H9 (cell line): ENCODE data around the gene TEX52. TPM values are rescaled to one million over a fixed set of nuclear protein-coding genes. Genes with fewer than 3 reads are reported as not detected.

ENCODE experiments used
- DNase-seq: peaks from one replicate; pipeline ENCODE4 v3.0.0-alpha.2; 2017
- H2AFZ ChIP-seq: one replicate; pipeline ENCODE4 v1.6.1; 2013; ENCODE audit warnings: mild to moderate bottlenecking, low read length, control low read depth, moderate library complexity
- H2AK5ac ChIP-seq: 2 replicates; pipeline ENCODE4 v1.6.1; 2013; ENCODE audit warnings: low read length, control low read depth, mixed read lengths; ENCODE audit not compliant: insufficient read length
- H2BK120ac ChIP-seq: one replicate; pipeline ENCODE4 v1.6.1; 2013; ENCODE audit warnings: low read depth, mild to moderate bottlenecking, low read length, control low read depth, inconsistent platforms; ENCODE audit not compliant: poor library complexity, severe bottlenecking
- H2BK12ac ChIP-seq: 2 replicates; pipeline ENCODE4 v1.6.1; 2013; ENCODE audit warnings: low read length, control low read depth, mixed read lengths, low read depth; ENCODE audit not compliant: insufficient read length
- H2BK15ac ChIP-seq: 2 replicates; pipeline ENCODE4 v1.6.1; 2013; ENCODE audit warnings: low read depth, low read length, control low read depth
- H2BK20ac ChIP-seq: one replicate; pipeline ENCODE4 v1.6.1; 2013; ENCODE audit warnings: low read depth, mild to moderate bottlenecking, low read length, control low read depth, inconsistent platforms; ENCODE audit not compliant: poor library complexity, severe bottlenecking
- H2BK5ac ChIP-seq: 2 replicates; pipeline ENCODE4 v1.6.1; 2013; ENCODE audit warnings: low read length, control low read depth, mixed read lengths; ENCODE audit not compliant: insufficient read length
- H3K14ac ChIP-seq: 2 replicates; pipeline ENCODE4 v1.6.1; 2013; ENCODE audit warnings: low read length, control low read depth; ENCODE audit not compliant: insufficient read depth
- H3K18ac ChIP-seq: 2 replicates; pipeline ENCODE4 v1.6.1; 2013; ENCODE audit warnings: low read depth, mild to moderate bottlenecking, mixed read lengths, low read length, control low read depth; ENCODE audit not compliant: insufficient read length
- H3K23ac ChIP-seq: 2 replicates; pipeline ENCODE4 v1.6.1; 2013; ENCODE audit warnings: low read length, control low read depth, mixed read lengths, low read depth; ENCODE audit not compliant: insufficient read length
- H3K23me2 ChIP-seq: 2 replicates; pipeline ENCODE4 v1.6.1; 2013; ENCODE audit warnings: low read depth, mild to moderate bottlenecking, mixed read lengths, low read length, control low read depth; ENCODE audit not compliant: insufficient read length, poor library complexity, severe bottlenecking
- H3K27ac ChIP-seq: 2 replicates; pipeline ENCODE4 v1.5.1; 2013; ENCODE audit warnings: low read length, control low read depth, mixed read lengths, low read depth; ENCODE audit not compliant: insufficient read length
- H3K27me3 ChIP-seq: 2 replicates; pipeline ENCODE4 v1.6.1; 2013; ENCODE audit warnings: low read length, control low read depth, inconsistent platforms; ENCODE audit not compliant: insufficient read depth
- H3K4ac ChIP-seq: 2 replicates; pipeline ENCODE4 v1.6.1; 2013; ENCODE audit warnings: low read depth, mild to moderate bottlenecking, control low read depth, inconsistent platforms, low read length, moderate library complexity
- H3K4me1 ChIP-seq: 2 replicates; pipeline ENCODE4 v1.6.1; 2013; ENCODE audit warnings: low read length, control low read depth, inconsistent platforms; ENCODE audit not compliant: insufficient read depth
- H3K4me2 ChIP-seq: 2 replicates; pipeline ENCODE4 v1.6.1; 2013; ENCODE audit warnings: low read length, control low read depth, mixed read lengths; ENCODE audit not compliant: insufficient read length, insufficient read depth
- H3K56ac ChIP-seq: 2 replicates; pipeline ENCODE4 v1.6.1; 2013; ENCODE audit warnings: low read depth, mild to moderate bottlenecking, mixed read lengths, low read length, control low read depth; ENCODE audit not compliant: insufficient read length
- H3K79me1 ChIP-seq: 2 replicates; pipeline ENCODE4 v1.6.1; 2013; ENCODE audit warnings: low read depth, mild to moderate bottlenecking, moderate library complexity, low read length, control low read depth, inconsistent platforms; ENCODE audit not compliant: insufficient read depth, poor library complexity, severe bottlenecking
- H3K79me2 ChIP-seq: 2 replicates; pipeline ENCODE4 v1.6.1; 2013; ENCODE audit warnings: low read length, control low read depth, inconsistent platforms; ENCODE audit not compliant: insufficient read depth
- H3K9ac ChIP-seq: 2 replicates; pipeline ENCODE4 v1.6.1; 2013; ENCODE audit warnings: low read length, control low read depth, mixed read lengths; ENCODE audit not compliant: insufficient read length; ENCODE audit errors: extremely low read depth
- H3K9me3 ChIP-seq: one replicate; pipeline ENCODE4 v1.6.1; 2013; ENCODE audit warnings: low read depth, low read length, inconsistent platforms; ENCODE audit not compliant: control insufficient read depth
- H3T11ph ChIP-seq: one replicate; pipeline ENCODE4 v1.6.1; 2013; ENCODE audit warnings: mild to moderate bottlenecking, low read length, control low read depth, inconsistent platforms
- H4K20me1 ChIP-seq: one replicate; pipeline ENCODE4 v1.6.1; 2013; ENCODE audit not compliant: control insufficient read depth, insufficient read length, insufficient read depth
- H4K5ac ChIP-seq: 2 replicates; pipeline ENCODE4 v1.6.1; 2013; ENCODE audit warnings: low read depth, mild to moderate bottlenecking, mixed read lengths, low read length, control low read depth; ENCODE audit not compliant: insufficient read length
- H4K8ac ChIP-seq: replicated peaks from 2 replicates; pipeline ENCODE4 v1.6.1; 2013; ENCODE audit warnings: low read length, control low read depth, mixed read lengths, low read depth; ENCODE audit not compliant: insufficient read length
- H4K91ac ChIP-seq: 2 replicates; pipeline ENCODE4 v1.6.1; 2013; ENCODE audit warnings: low read depth, mild to moderate bottlenecking, moderate library complexity, mixed read lengths, low read length, control low read depth; ENCODE audit not compliant: insufficient read length
- H3K27ac Mint-ChIP-seq, 3 experiments: 2 replicates in 2 of 3; 3 replicates in 1 of 3; pipeline ENCODE4 v1.8.0; 2020 to 2021; ENCODE audit warnings: mixed read lengths in 3 of 3, mild to moderate bottlenecking in 1 of 3, moderate library complexity in 1 of 3
- H3K27me3 Mint-ChIP-seq: 2 replicates; pipeline ENCODE4 v1.8.0; 2021; ENCODE audit warnings: low read depth, mild to moderate bottlenecking, moderate library complexity, mixed read lengths
- H3K36me3 Mint-ChIP-seq, 3 experiments: 2 replicates in 2 of 3; 3 replicates in 1 of 3; pipeline ENCODE4 v1.8.0; 2020 to 2021; ENCODE audit warnings: low read depth in 3 of 3, mixed read lengths in 3 of 3; ENCODE audit not compliant: insufficient read depth in 1 of 3
- H3K4me1 Mint-ChIP-seq, 2 experiments: 2 replicates each; pipeline ENCODE4 v1.8.0; 2020; ENCODE audit warnings: mixed read lengths in 2 of 2
- H3K4me3 Mint-ChIP-seq, 2 experiments: 2 replicates in 1 of 2; 3 replicates in 1 of 2; pipeline ENCODE4 v1.8.0; 2020 to 2021; ENCODE audit warnings: mild to moderate bottlenecking in 2 of 2, mixed read lengths in 2 of 2, moderate library complexity in 1 of 2
- H3K9me3 Mint-ChIP-seq, 2 experiments: 2 replicates in 1 of 2; 3 replicates in 1 of 2; pipeline ENCODE4 v1.8.0; 2020; ENCODE audit warnings: mild to moderate bottlenecking in 2 of 2, mixed read lengths in 2 of 2, moderate library complexity in 1 of 2
- CTCF ChIP-seq: fragments of 200-600 bp; sonication (generic); conservative IDR thresholded peaks from 3 replicates; pipeline ENCODE4 v1.8.0; 2021; ENCODE audit warnings: antibody characterized with exemption, mild to moderate bottlenecking
- WGBS: extraction: QIAGEN DNeasy Blood & Tissue Kit; methylation state at CpG from one replicate; pipeline ENCODE4 v1.1.7; 2013; ENCODE audit warnings: missing lambda C conversion rate, low lambda C conversion rate, mixed read lengths; ENCODE audit not compliant: insufficient read length; ENCODE audit errors: extremely low coverage; 5-methylcytosine and 5-hydroxymethylcytosine counted together
- total RNA-seq: library from RNA; stranded (reverse); gene quantifications from 2 replicates; pipeline ENCODE4 v1.2.1, GENCODE V29; 2021

The TEX52 gene
- total RNA-seq, 1 experiment from 2014 or later: 0.20 TPM

DNA sequence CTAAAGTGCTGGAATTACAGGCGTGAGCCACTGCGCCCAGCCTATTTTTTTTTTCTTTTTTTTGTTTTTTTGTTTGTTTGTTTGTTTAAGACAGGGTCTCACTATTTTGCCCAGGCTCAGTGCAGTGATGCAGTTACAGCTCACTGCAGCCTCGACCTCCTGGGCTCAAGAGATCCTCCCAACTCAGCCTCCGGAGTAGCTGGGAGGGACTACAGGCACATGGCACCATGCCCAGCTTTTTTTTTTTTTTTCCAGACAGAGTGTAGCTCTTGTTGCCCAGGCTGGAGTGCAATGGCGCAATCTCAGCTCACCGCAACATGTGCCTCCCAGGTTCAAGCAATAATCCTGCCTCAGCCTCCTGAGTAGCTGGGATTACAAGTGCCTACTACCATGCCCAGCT lies 50.1 kb downstream of the TEX52 start:
- H4K8ac ChIP-seq: no peak overlapping the region
- no peaks in the 10 kb centered on the region for H4K20me1 ChIP-seq
- no peak for DNase-seq
- no peak overlapping the region for H2BK15ac ChIP-seq
- no peak overlapping the region for H3K27ac ChIP-seq
- Mint-ChIP-seq H3K4me1 (peaks cover 3% of the 10 kb centered on the region in 2 experiments), H3K27ac (no peak overlapping the region), H3K9me3 (no peaks in the 10 kb centered on the region), H3K4me3 (no peak overlapping the region), H3K36me3 (peaks cover 26 to 55% (median 40%) of the 10 kb centered on the region in 3 experiments), H3K27me3 (no peaks in the 10 kb centered on the region; the same call in 1 of the 2 replicates)
- H3K79me1 ChIP-seq: no peaks in the 10 kb centered on the region
- no peak overlapping the region for H3K9ac ChIP-seq
- H3K4ac ChIP-seq: no peak overlapping the region
- no peak overlapping the region for H3K23ac ChIP-seq
- WGBS: no CpG with 5 or more reads among the region's 6 CpGs
- H3K18ac ChIP-seq: no peak overlapping the region
- no peak overlapping the region for H2BK5ac ChIP-seq
- H4K91ac ChIP-seq: no peak overlapping the region
- H3K23me2 ChIP-seq: no peaks in the 10 kb centered on the region
- no peaks in the 10 kb centered on the region for H3K9me3 ChIP-seq
- TF ChIP-seq CTCF: no peak
- no peak overlapping the region for H2AK5ac ChIP-seq
- H2BK12ac ChIP-seq: no peak overlapping the region
- no peaks in the 10 kb centered on the region for H3K27me3 ChIP-seq
- no peak overlapping the region for H3K14ac ChIP-seq
- H2AFZ ChIP-seq: no peak overlapping the region
- no peak overlapping the region for H3K56ac ChIP-seq
- no peak overlapping the region for H4K5ac ChIP-seq
- no peak overlapping the region for H2BK20ac ChIP-seq
- no peaks in the 10 kb centered on the region for H3K79me2 ChIP-seq
- H3K4me2 ChIP-seq: no peak overlapping the region
- no peak overlapping the region for H3T11ph ChIP-seq
- H3K4me1 ChIP-seq: no peaks in the 10 kb centered on the region
- H2BK120ac ChIP-seq: no peak overlapping the region
